Mononuclear cell (primary cell): ENCODE measurements around the gene TJP1. TPM values are rescaled to one million over a fixed set of nuclear protein-coding genes. Genes with fewer than 3 reads are reported as not detected.

Source experiments
- H3K27me3 ChIP-seq: 2 replicates; pipeline ENCODE4 v1.6.0; 2011; ENCODE audit warnings: low read length, control low read depth; ENCODE audit not compliant: insufficient read depth
- H3K4me1 ChIP-seq: 2 replicates; pipeline ENCODE4 v1.5.1; 2011; ENCODE audit warnings: mild to moderate bottlenecking, low read length, control low read depth; ENCODE audit not compliant: insufficient read depth
- H3K4me3 ChIP-seq: 2 replicates; pipeline ENCODE4 v1.5.1; 2011; ENCODE audit warnings: mild to moderate bottlenecking, low read length, moderate library complexity
- H3K9me3 ChIP-seq: 2 replicates; pipeline ENCODE4 v1.5.1; 2011; ENCODE audit warnings: low read depth, mild to moderate bottlenecking, control low read depth, low read length
- total RNA-seq: library from RNA; depleted of rRNA; stranded (reverse); fragments of >200 nt; gene quantifications from one replicate; pipeline ENCODE4 v1.2.3, GENCODE V29; 2012

TJP1 gene
- 0.10 TPM for total RNA-seq

DNA sequence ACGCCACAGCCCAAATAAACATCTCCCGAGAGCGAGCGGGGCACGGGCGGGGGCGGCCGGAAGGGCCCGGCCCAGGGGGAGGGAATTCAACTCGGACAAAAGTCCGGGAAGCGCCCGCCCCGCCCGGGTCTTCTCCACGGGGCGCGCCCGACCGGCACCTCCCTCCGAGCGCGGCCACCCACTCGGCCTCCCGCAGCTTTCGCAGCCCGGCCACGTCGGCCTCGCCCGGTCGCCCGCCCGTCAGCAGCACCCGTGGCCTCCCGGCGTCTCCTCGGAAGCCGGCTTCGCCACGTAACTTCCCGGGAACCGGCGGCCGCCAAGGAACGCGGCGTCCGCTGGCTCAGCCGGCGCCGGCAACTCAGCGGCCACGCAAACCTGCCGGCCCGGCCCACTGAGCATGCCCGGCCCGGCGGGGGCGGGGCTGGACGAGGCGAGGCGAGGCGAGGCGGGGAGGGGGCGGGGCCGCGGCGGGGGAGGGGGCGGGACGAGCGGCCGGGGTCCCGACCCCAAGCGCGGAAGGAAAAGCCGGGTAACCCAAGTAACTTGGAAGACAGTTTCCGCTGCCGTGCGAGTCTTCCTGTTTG is at the start of gene TJP1:
TJP1 (minus strand) TSS at position 369 of the 584 bp plus-strand sequence. CDS start 440 bp downstream, outside the sequence.
- Histone ChIP-seq H3K9me3 (no peaks in the 10 kb centered on the region), H3K4me3 (no peak within 1 kb of the TSS), H3K4me1 (no peaks in the 10 kb centered on the region), H3K27me3 (peaks cover 76% of the 10 kb centered on the region)

GRCh38 chr15:29871401-29871800 is 49.1 kb upstream of the TJP1 start:
- H3K4me3 ChIP-seq: no peak overlapping the region
- H3K4me1 ChIP-seq: no peaks in the 10 kb centered on the region
- no peaks in the 10 kb centered on the region for H3K9me3 ChIP-seq
- H3K27me3 ChIP-seq: no peaks in the 10 kb centered on the region

GRCh38 chr15:29870495-29871151 is 48.4 kb upstream of the TJP1 start:
- Histone ChIP-seq H3K27me3 (no peaks in the 10 kb centered on the region), H3K4me1 (no peaks in the 10 kb centered on the region), H3K4me3 (no peak overlapping the region), H3K9me3 (no peaks in the 10 kb centered on the region)

GRCh38 chr15:29867241-29868000 is 45.2 kb upstream of the TJP1 start:
- Histone ChIP-seq H3K4me1 (no peaks in the 10 kb centered on the region), H3K4me3 (no peak overlapping the region), H3K9me3 (no peaks in the 10 kb centered on the region), H3K27me3 (no peaks in the 10 kb centered on the region)

DNA sequence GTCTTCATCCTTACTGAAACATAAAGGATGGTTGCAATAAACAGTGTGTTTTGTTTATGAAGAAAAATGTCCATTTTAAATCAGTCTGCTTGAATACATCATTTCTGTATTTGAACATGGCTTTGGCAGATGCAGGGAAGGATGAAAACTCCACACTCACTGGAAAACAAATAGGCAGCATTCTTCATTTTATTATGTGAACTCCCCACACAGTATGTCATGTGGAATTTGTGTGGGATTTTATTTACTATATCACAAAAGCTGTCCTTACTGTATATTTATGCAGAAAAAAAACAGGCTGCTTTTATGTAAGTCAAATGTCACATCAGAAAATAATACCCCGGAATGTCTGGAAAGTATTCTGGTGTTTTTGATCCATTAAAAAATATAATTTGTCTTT is 44.1 kb upstream of the TJP1 start:
- no peak overlapping the region for H3K4me3 ChIP-seq
- no peaks in the 10 kb centered on the region for H3K27me3 ChIP-seq
- H3K4me1 ChIP-seq: no peaks in the 10 kb centered on the region
- no peaks in the 10 kb centered on the region for H3K9me3 ChIP-seq

DNA sequence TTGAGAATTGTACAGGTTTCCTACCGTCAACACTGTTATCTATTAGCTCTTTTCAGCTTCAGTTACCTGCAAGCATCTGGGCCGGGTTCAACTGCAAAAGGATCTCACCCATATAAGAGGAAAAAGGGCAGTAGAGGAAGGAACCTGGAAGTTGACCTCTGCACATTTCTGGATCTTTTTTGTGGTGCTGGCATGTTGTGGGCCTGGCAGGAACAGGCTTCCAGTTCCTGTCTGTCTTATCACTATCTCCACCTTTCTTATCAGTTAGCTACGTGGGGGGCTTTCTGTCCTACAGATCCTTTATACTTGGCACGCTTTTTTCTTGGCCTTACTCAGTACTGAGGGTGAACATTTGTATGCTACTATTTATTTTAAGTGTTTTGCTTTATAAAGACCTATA is 42.2 kb upstream of the TJP1 start:
- Histone ChIP-seq H3K4me3 (no peak overlapping the region), H3K9me3 (no peaks in the 10 kb centered on the region), H3K4me1 (no peaks in the 10 kb centered on the region), H3K27me3 (no peaks in the 10 kb centered on the region)

- H3K9me3 ChIP-seq: no peaks in the 10 kb centered on the region
- no peaks in the 10 kb centered on the region for H3K4me1 ChIP-seq
- H3K4me3 ChIP-seq: no peak overlapping the region
- H3K27me3 ChIP-seq: no peaks in the 10 kb centered on the region
Observed at GRCh38 chr15:29863438-29863837, 41.2 kb upstream of the TJP1 start.

DNA sequence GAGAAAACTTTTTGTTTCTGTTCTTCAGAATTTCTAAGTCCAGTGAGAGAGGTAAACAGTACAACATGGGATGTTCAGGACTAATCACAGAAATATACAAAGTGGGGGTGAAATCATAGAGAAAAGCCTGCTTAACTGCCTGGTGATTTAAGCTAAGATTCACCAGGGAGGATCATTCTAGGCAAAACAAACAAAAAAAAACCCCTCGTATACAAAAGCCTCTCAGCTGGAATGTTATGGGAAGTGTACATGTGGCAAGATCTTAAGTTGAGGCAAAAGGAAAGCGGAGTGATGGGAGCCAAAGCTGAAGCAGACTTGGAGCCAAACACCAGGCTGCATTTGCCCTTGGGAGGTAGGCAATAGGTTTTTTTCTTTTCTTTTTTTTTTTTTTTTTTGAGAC is 40.0 kb upstream of the TJP1 start:
- Histone ChIP-seq H3K4me1 (no peaks in the 10 kb centered on the region), H3K4me3 (no peak overlapping the region), H3K9me3 (no peaks in the 10 kb centered on the region), H3K27me3 (no peaks in the 10 kb centered on the region)

DNA sequence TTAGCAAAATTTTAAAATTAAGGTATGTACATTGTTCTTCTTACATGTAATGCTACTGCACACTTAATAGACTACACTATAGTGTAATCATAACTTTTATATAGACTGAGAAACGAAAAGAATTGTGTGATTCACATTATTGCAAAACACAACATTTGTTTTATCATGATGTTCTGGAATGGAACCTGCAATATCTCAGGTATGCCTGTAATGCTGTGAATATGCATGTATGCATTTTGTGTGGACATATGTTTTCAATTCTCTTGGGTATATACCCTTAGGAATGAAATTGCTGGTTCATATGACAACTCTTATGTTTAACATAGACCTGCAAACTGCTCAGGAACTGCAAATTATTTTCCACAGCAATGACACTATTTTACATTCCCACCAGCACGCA is 38.6 kb upstream of the TJP1 start:
- Histone ChIP-seq H3K4me1 (no peaks in the 10 kb centered on the region), H3K4me3 (no peak overlapping the region), H3K27me3 (no peaks in the 10 kb centered on the region), H3K9me3 (no peaks in the 10 kb centered on the region)

- Histone ChIP-seq H3K9me3 (no peaks in the 10 kb centered on the region), H3K27me3 (no peaks in the 10 kb centered on the region), H3K4me3 (no peak overlapping the region), H3K4me1 (no peaks in the 10 kb centered on the region)
Observed at GRCh38 chr15:29859973-29860715, 37.9 kb upstream of the TJP1 start.

GRCh38 chr15:29859293-29859692 is 37.0 kb upstream of the TJP1 start:
- Histone ChIP-seq H3K27me3 (no peaks in the 10 kb centered on the region), H3K4me3 (no peak overlapping the region), H3K9me3 (no peaks in the 10 kb centered on the region), H3K4me1 (no peaks in the 10 kb centered on the region)

GRCh38 chr15:29857221-29857789 is 35.0 kb upstream of the TJP1 start:
- Histone ChIP-seq H3K27me3 (no peaks in the 10 kb centered on the region), H3K4me3 (no peak overlapping the region), H3K9me3 (no peaks in the 10 kb centered on the region), H3K4me1 (no peaks in the 10 kb centered on the region)

- H3K27me3 ChIP-seq: no peaks in the 10 kb centered on the region
- no peaks in the 10 kb centered on the region for H3K4me1 ChIP-seq
- H3K9me3 ChIP-seq: no peaks in the 10 kb centered on the region
- no peak overlapping the region for H3K4me3 ChIP-seq
Observed at GRCh38 chr15:29854413-29854812, 32.1 kb upstream of the TJP1 start.

GRCh38 chr15:29853211-29853987 is 31.1 kb upstream of the TJP1 start:
- Histone ChIP-seq H3K9me3 (no peaks in the 10 kb centered on the region), H3K4me1 (no peaks in the 10 kb centered on the region), H3K27me3 (no peaks in the 10 kb centered on the region), H3K4me3 (no peak overlapping the region)
